ENCODE results near the gene SGIP1.
"Not testable (repeated sequence)": the region's sequence is repeated elsewhere in the genome, so short reads cannot be mapped to it uniquely, and the experiment has no call there.

SGIP1 gene

DNA sequence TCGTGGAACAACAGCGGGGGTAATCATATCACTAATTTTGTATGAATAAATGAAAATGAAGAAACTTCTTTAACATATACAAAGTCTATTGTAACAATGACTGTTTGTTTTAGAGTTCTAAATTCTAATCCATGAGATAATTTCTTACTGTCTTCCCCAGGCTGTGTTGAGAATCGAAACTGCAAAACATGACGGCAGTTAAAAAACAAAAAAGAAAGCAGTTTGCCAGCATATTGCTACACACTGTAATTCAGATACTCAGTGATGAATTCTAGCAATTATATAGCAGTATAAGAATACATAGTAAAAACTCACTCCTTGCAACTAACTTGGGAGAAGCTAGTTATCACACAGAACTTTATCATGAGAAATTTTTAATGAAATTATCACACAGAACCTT is 245.0 kb downstream of the SGIP1 start:
- Histone ChIP-seq H3K27ac (ENCODE audit: low read depth, low read length) (no peak overlapping the region), H3K4me3 (ENCODE audit: low read length) (no peak overlapping the region), H3K9me3 (ENCODE audit: control insufficient read depth, insufficient read depth, low read length) (no peaks in the 10 kb centered on the region), H3K4me2 (ENCODE audit: low read length) (no peak overlapping the region), H3K36me3 (ENCODE audit: control insufficient read depth, low read length) (no peaks in the 10 kb centered on the region), H3K27me3 (ENCODE audit: control insufficient read depth, low read length) (0 out of 2 replicates have a peak, but pooled peaks cover 4% of the 10 kb centered on the region), H3K9me2 (replicated peaks; ENCODE audit: control insufficient read depth, low read length) (no peaks in the 10 kb centered on the region), H4K20me1 (ENCODE audit: control insufficient read depth, insufficient read depth, low read depth, low read length) (no peaks in the 10 kb centered on the region), H3K4me1 (ENCODE audit: control insufficient read depth, low read length) (no peaks in the 10 kb centered on the region), H3F3A (ENCODE audit: control insufficient read depth, insufficient read depth) (no peaks in the 10 kb centered on the region), H3K79me2 (ENCODE audit: control insufficient read depth, low read length) (no peaks in the 10 kb centered on the region)
- TF ChIP-seq, protein P1, sequence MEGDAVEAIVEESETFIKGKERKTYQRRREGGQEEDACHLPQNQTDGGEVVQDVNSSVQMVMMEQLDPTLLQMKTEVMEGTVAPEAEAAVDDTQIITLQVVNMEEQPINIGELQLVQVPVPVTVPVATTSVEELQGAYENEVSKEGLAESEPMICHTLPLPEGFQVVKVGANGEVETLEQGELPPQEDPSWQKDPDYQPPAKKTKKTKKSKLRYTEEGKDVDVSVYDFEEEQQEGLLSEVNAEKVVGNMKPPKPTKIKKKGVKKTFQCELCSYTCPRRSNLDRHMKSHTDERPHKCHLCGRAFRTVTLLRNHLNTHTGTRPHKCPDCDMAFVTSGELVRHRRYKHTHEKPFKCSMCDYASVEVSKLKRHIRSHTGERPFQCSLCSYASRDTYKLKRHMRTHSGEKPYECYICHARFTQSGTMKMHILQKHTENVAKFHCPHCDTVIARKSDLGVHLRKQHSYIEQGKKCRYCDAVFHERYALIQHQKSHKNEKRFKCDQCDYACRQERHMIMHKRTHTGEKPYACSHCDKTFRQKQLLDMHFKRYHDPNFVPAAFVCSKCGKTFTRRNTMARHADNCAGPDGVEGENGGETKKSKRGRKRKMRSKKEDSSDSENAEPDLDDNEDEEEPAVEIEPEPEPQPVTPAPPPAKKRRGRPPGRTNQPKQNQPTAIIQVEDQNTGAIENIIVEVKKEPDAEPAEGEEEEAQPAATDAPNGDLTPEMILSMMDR (IDR thresholded peaks at IDR 0.05; ENCODE audit: low read depth, low read length, poor library complexity, severe bottlenecking), result no peak
- TF ChIP-seq EZH2phosphoT487 (IDR thresholded peaks at IDR 0.05; ENCODE audit: borderline replicate concordance, low read length), result no peak

DNA sequence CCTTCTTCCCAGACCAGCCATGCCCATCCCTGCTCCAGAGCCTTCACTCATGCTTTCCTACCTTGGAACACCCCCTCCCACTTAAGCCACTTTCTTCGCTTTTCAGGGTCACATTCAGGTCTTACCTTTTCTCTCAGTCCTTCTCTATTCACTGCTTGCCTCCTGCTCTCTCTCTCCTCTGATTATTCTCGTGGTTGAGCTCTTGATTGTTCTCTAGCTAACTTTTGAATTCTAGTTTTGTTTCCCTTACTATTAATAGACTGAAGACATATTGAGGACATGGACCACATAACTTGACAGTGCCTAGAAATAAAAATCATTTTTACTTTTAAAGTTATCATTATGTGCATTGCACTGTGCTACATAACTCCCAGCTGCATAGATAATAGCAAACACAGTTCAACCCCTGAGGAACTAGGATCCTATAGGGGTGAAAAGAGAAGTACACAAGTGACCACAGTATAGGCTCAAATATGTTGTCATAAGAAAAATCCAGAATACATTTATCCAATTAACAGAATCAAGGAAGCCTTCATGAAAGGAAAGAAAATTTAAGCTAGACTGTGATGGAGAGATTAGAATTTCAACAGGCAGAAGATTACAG is 245.6 kb downstream of the SGIP1 start:
- TF ChIP-seq, protein P1 (IDR thresholded peaks at IDR 0.05; ENCODE audit: low read depth, low read length, poor library complexity, severe bottlenecking), result no peak
- no peak for TF ChIP-seq EZH2phosphoT487 (IDR thresholded peaks at IDR 0.05; ENCODE audit: borderline replicate concordance, low read length)
- Histone ChIP-seq H3K9me2 (replicated peaks; ENCODE audit: control insufficient read depth, low read length) (no peaks in the 10 kb centered on the region), H3K79me2 (ENCODE audit: control insufficient read depth, low read length) (no peaks in the 10 kb centered on the region), H3K4me2 (ENCODE audit: low read length) (no peak overlapping the region), H3K36me3 (ENCODE audit: control insufficient read depth, low read length) (no peaks in the 10 kb centered on the region), H3F3A (ENCODE audit: control insufficient read depth, insufficient read depth) (no peaks in the 10 kb centered on the region), H3K9me3 (ENCODE audit: control insufficient read depth, insufficient read depth, low read length) (no peaks in the 10 kb centered on the region), H3K27ac (ENCODE audit: low read depth, low read length) (no peak overlapping the region), H3K4me1 (ENCODE audit: control insufficient read depth, low read length) (no peaks in the 10 kb centered on the region), H4K20me1 (ENCODE audit: control insufficient read depth, insufficient read depth, low read depth, low read length) (no peaks in the 10 kb centered on the region), H3K4me3 (ENCODE audit: low read length) (no peak overlapping the region), H3K27me3 (ENCODE audit: control insufficient read depth, low read length) (0 out of 2 replicates have a peak, but pooled peaks cover 4% of the 10 kb centered on the region)

DNA sequence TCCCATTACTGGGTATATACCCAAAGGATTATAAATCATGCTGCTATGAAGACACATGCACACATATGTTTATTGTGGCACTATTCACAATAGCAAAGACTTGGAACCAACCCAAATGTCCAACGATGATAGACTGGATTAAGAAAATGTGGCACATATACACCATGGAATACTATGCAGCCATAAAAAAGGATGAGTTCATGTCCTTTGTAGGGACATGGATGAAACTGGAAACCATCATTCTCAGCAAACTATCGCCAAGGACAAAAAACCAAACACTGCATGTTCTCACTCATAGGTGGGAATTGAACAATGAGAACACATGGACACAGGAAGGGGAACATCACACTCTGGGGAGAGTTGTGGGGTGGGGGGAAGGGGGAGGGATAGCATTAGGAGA is 251.8 kb downstream of the SGIP1 start:
- not testable (repeated sequence) for H3K79me2 ChIP-seq (ENCODE audit: control insufficient read depth, low read length); H3K9me2 ChIP-seq (replicated peaks; ENCODE audit: control insufficient read depth, low read length); H3K4me3 ChIP-seq (ENCODE audit: low read length); H3K27ac ChIP-seq (ENCODE audit: low read depth, low read length); H3K9me3 ChIP-seq (ENCODE audit: control insufficient read depth, insufficient read depth, low read length); H3K36me3 ChIP-seq (ENCODE audit: control insufficient read depth, low read length); H3K4me2 ChIP-seq (ENCODE audit: low read length); H3K27me3 ChIP-seq (ENCODE audit: control insufficient read depth, low read length); H3F3A ChIP-seq (ENCODE audit: control insufficient read depth, insufficient read depth); H4K20me1 ChIP-seq (ENCODE audit: control insufficient read depth, insufficient read depth, low read depth, low read length)
- peaks cover 10% of the 10 kb centered on the region for H3K4me1 ChIP-seq (ENCODE audit: control insufficient read depth, low read length)

DNA sequence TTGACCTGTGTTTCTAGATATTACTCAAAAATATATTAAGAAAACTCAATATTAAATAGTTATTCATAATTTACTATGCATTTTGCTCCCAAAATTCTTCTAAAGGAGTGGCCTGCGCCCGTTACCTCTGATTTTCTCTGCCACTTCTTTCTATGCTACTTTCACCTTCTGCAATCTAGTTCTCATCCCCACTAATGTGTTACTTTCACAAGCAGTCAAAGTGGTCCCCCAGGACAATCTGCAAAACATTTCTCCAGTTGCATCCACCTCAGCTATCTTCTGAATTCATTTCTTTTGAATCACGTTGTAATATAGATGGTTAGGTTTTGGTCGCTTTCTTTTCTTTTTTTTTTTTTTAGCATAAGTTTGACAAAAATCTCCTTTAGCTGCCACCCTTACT is 253.7 kb downstream of the SGIP1 start:
- Histone ChIP-seq H3K4me3 (ENCODE audit: low read length) (no peak overlapping the region), H3F3A (ENCODE audit: control insufficient read depth, insufficient read depth) (no peaks in the 10 kb centered on the region), H3K9me3 (ENCODE audit: control insufficient read depth, insufficient read depth, low read length) (no peaks in the 10 kb centered on the region), H3K4me2 (ENCODE audit: low read length) (no peak overlapping the region), H4K20me1 (ENCODE audit: control insufficient read depth, insufficient read depth, low read depth, low read length) (no peaks in the 10 kb centered on the region), H3K27ac (ENCODE audit: low read depth, low read length) (no peak overlapping the region), H3K27me3 (ENCODE audit: control insufficient read depth, low read length) (peaks cover 6% of the 10 kb centered on the region), H3K79me2 (ENCODE audit: control insufficient read depth, low read length) (no peaks in the 10 kb centered on the region), H3K9me2 (replicated peaks; ENCODE audit: control insufficient read depth, low read length) (no peaks in the 10 kb centered on the region), H3K36me3 (ENCODE audit: control insufficient read depth, low read length) (no peaks in the 10 kb centered on the region), H3K4me1 (ENCODE audit: control insufficient read depth, low read length) (peaks cover 10% of the 10 kb centered on the region)
- TF ChIP-seq EZH2phosphoT487 (IDR thresholded peaks at IDR 0.05; ENCODE audit: borderline replicate concordance, low read length), result no peak
- TF ChIP-seq, protein P1 (IDR thresholded peaks at IDR 0.05; ENCODE audit: low read depth, low read length, poor library complexity, severe bottlenecking), result no peak

Data from DOHH2 (cell line).